Endothelial cell of umbilical vein (primary cell): ENCODE results near the gene THSD4. TPM values are rescaled to one million over a fixed set of nuclear protein-coding genes. Genes with fewer than 3 reads are reported as not detected.

Experiments used
- BruUV-seq: library from RNA; stranded (reverse); fragments of 400-500 nt; replicated peaks from 2 replicates; lab custom pipeline; 2021; lab: Mats Ljungman, UMichigan
- CTCF ChIA-PET: fragments of 300-600, 350-600 bp; sonication (Branson Sonifier 250); formaldehyde crosslinking; loops from one replicate; lab custom pipeline; 2021; ENCODE audit warnings: antibody characterized with exemption, inconsistent platforms; lab: Charles Lee
- POLR2A ChIA-PET: fragments of 300-600, 350-600 bp; sonication (Branson Sonifier 250); formaldehyde crosslinking; loops from one replicate; lab custom pipeline; 2021; ENCODE audit warnings: antibody characterized with exemption, inconsistent platforms; lab: Charles Lee
- DNase-seq: peaks from one replicate; pipeline ENCODE4 v3.0.0-alpha.2; 2011; ENCODE audit warnings: low read depth, low spot score
- FAIRE-seq: peaks from 2 replicates; lab custom pipeline; 2011; peaks lifted over from hg19 to GRCh38; lab: Jason Lieb, UNC
- H2AFZ ChIP-seq: 2 replicates; pipeline ENCODE4 v1.6.0; 2012; ENCODE audit warnings: low read depth, low read length, control low read depth, inconsistent platforms
- H3K27ac ChIP-seq: 2 replicates; pipeline ENCODE4 v1.5.1; 2011; ENCODE audit warnings: low read depth, mild to moderate bottlenecking, control low read depth, low read length, moderate library complexity; ENCODE audit not compliant: insufficient read depth
- H3K27me3 ChIP-seq, 2 experiments: 2 replicates each; pipeline versions ENCODE4 v1.6.0 to v1.6.1; 2011; ENCODE audit warnings: low read length in 2 of 2, mixed read lengths in 1 of 2; ENCODE audit not compliant: control insufficient read depth in 2 of 2, insufficient read depth in 2 of 2
- H3K36me3 ChIP-seq, 2 experiments: 2 replicates in 1 of 2; 3 replicates in 1 of 2; pipeline ENCODE4 v1.5.1; 2011; ENCODE audit warnings: low read length in 2 of 2, mild to moderate bottlenecking in 1 of 2, moderate library complexity in 1 of 2; ENCODE audit not compliant: control insufficient read depth in 2 of 2, insufficient read depth in 2 of 2; ENCODE audit errors: extremely low read depth in 1 of 2
- H3K4me1 ChIP-seq: 3 replicates; pipeline ENCODE4 v1.5.1; 2011; ENCODE audit warnings: mild to moderate bottlenecking, low read length; ENCODE audit not compliant: control insufficient read depth, insufficient read depth; ENCODE audit errors: extremely low read depth
- H3K4me2 ChIP-seq: 2 replicates; pipeline ENCODE4 v1.6.1; 2011; ENCODE audit warnings: low read length, control low read depth, mixed read lengths; ENCODE audit not compliant: insufficient read depth
- H3K4me3 ChIP-seq, 3 experiments: fragments of 200-600 bp in 1 of 3; sonication (generic), shearing (Covaris generic) in 1 of 3; replicated peaks in 1 of 3; 2 replicates each; pipeline ENCODE4 v1.5.1; 2011 to 2016; ENCODE audit warnings: control low read depth in 3 of 3, low read length in 3 of 3, mild to moderate bottlenecking in 2 of 3, inconsistent platforms in 1 of 3, low read depth in 1 of 3, moderate library complexity in 1 of 3; ENCODE audit not compliant: insufficient read depth in 1 of 3
- H3K79me2 ChIP-seq: 2 replicates; pipeline ENCODE4 v1.6.0; 2012; ENCODE audit warnings: low read length, inconsistent platforms; ENCODE audit not compliant: control insufficient read depth, insufficient read depth
- H3K9ac ChIP-seq: replicated peaks from 2 replicates; pipeline ENCODE3; 2011; ENCODE audit warnings: low read length, control low read depth; ENCODE audit not compliant: insufficient read depth; ENCODE audit errors: extremely low read depth
- H3K9me1 ChIP-seq: replicated peaks from 3 replicates; pipeline ENCODE4 v1.6.0; 2011; ENCODE audit warnings: mild to moderate bottlenecking, low read length; ENCODE audit not compliant: control insufficient read depth, insufficient read depth; ENCODE audit errors: extremely low read depth
- H3K9me3 ChIP-seq: replicated peaks from 2 replicates; pipeline ENCODE4 v1.5.1; 2012; ENCODE audit warnings: low read length, inconsistent platforms; ENCODE audit not compliant: control insufficient read depth, insufficient read depth
- H4K20me1 ChIP-seq: replicated peaks from 2 replicates; pipeline ENCODE3; 2011; ENCODE audit warnings: mild to moderate bottlenecking, low read length; ENCODE audit not compliant: control insufficient read depth, insufficient read depth; ENCODE audit errors: extremely low read depth
- CTCF ChIP-seq, 2 donors: IDR thresholded peaks; 1 replicate in 1 of 2; 2 replicates in 1 of 2; pipeline ENCODE4 v1.5.1; 2011; ENCODE audit warnings: low read length in 2 of 2, mild to moderate bottlenecking in 2 of 2, moderate library complexity in 2 of 2, control low read depth in 1 of 2, inconsistent platforms in 1 of 2, low read depth in 1 of 2; ENCODE audit not compliant: insufficient read depth in 1 of 2; ENCODE audit errors: extremely low read depth in 1 of 2
- EZH2 ChIP-seq: IDR thresholded peaks from 2 replicates; pipeline ENCODE4 v1.6.1; 2012; ENCODE audit warnings: borderline replicate concordance, low read depth, mild to moderate bottlenecking, moderate library complexity, low read length, inconsistent platforms; ENCODE audit not compliant: severe bottlenecking
- FOS ChIP-seq: IDR thresholded peaks from 2 replicates; pipeline ENCODE4 v1.6.1; 2011; ENCODE audit warnings: mild to moderate bottlenecking, low read length, moderate library complexity, borderline replicate concordance; ENCODE audit not compliant: insufficient read depth
- GATA2 ChIP-seq: IDR thresholded peaks from 2 replicates; pipeline ENCODE4 v1.7.0; 2011; ENCODE audit warnings: low read depth, mild to moderate bottlenecking, moderate library complexity, mixed read lengths, low read length; ENCODE audit not compliant: insufficient read length, insufficient read depth
- JUN ChIP-seq: IDR thresholded peaks from 2 replicates; pipeline ENCODE4 v1.6.1; 2011; ENCODE audit warnings: borderline replicate concordance, low read depth; ENCODE audit not compliant: insufficient read length, insufficient read depth
- MAX ChIP-seq: IDR thresholded peaks from 2 replicates; pipeline ENCODE4 v1.6.1; 2011; ENCODE audit not compliant: insufficient read depth, insufficient read length
- MYC ChIP-seq: IDR thresholded peaks from one replicate; pipeline ENCODE4 v1.6.1; 2011; ENCODE audit warnings: mild to moderate bottlenecking, low read depth, low read length
- POLR2A ChIP-seq: IDR thresholded peaks from 2 replicates; pipeline ENCODE4 v1.6.1; 2012; ENCODE audit warnings: low read depth, mild to moderate bottlenecking, control low read depth, low read length
- POLR2AphosphoS5 ChIP-seq: IDR thresholded peaks from 2 replicates; pipeline ENCODE4 v1.6.1; 2012; ENCODE audit warnings: low read depth, mild to moderate bottlenecking, control low read depth, low read length, moderate library complexity; ENCODE audit not compliant: insufficient read depth
- dilution Hi-C: fragments of 300-500 bp; cut with MboI; formaldehyde crosslinking; loops from one replicate; pipeline ENCODE4 v1.15.0; 2019; ENCODE audit warnings: low sequenced_read_pairs; ENCODE audit not compliant: extremely low pct_ligation_motif_present
- intact Hi-C: fragments of 100-400 bp; cut with micrococcal nuclease; formaldehyde crosslinking; loops from one replicate; pipeline ENCODE4 v1.10.0; 2022
- polyA plus RNA-seq, 4 experiments: library from polyadenylated mRNA; depleted of rRNA in 3 of 4; stranded (reverse) in 3 of 4; unstranded in 1 of 4; fragments of >200 nt; gene quantifications; 2 replicates each; pipeline versions ENCODE4 v1.2.1 to v1.2.3, GENCODE V29; 2011 to 2012; ENCODE audit warnings: missing spikeins in 1 of 4
- total RNA-seq: library from RNA; stranded (reverse); gene quantifications from 2 replicates; pipeline ENCODE4 v1.2.3, GENCODE V29; 2021

Gene THSD4
- total and polyA plus RNA-seq, 2 donors (not counting 3 experiments of a cell fraction or from before 2014, with no cell fraction given): 9.9 to 25.4 TPM

GRCh38 chr15:71789616-71790015 is 674.3 kb downstream of the THSD4 start:
- H3K4me1 ChIP-seq: peaks cover 47% of the 10 kb centered on the region
- H3K27ac ChIP-seq: peak overlapping the region; percentile 76
- FAIRE-seq (no peak), DNase-seq (no peak)
- H3K4me2 ChIP-seq: no peak overlapping the region
- H3K4me3 ChIP-seq: no peak overlapping the region
- no peak overlapping the region for H2AFZ ChIP-seq
- no peaks in the 10 kb centered on the region for H3K9me1 ChIP-seq
- no peak overlapping the region for H3K9ac ChIP-seq
- no TSS peak for BruUV-seq
- dilution Hi-C loops (no loop called here), intact Hi-C loops (loop anchor here (2.0 kb wide), 1 partner anchor 29 kb away; no protein-coding TSS in a partner anchor)
- no peaks in the 10 kb centered on the region for H3K36me3 ChIP-seq
- ChIA-PET CTCF (interaction anchor here (1.1 to 4.1 kb wide), 8 partner anchors 9 to 345 kb away, joined by 3 to 50 read pairs (median 10); no protein-coding TSS in a partner anchor), POLR2A (interaction anchor here (1.5 kb wide), 1 partner anchor 37 kb away, joined by 5 read pairs; no protein-coding TSS in a partner anchor)
- H4K20me1 ChIP-seq: no peaks in the 10 kb centered on the region
- TF ChIP-seq POLR2AphosphoS5: no peak
- TF ChIP-seq EZH2: no peak
- TF ChIP-seq FOS: no peak
- TF ChIP-seq MAX: peak; percentile 41
- no peak for TF ChIP-seq MYC
- H3K27me3 ChIP-seq: no peaks in the 10 kb centered on the region
- no peaks in the 10 kb centered on the region for H3K9me3 ChIP-seq
- no peaks in the 10 kb centered on the region for H3K79me2 ChIP-seq

GRCh38 chr15:71790081-71790480 is 674.8 kb downstream of the THSD4 start:
- H3K36me3 ChIP-seq: no peaks in the 10 kb centered on the region
- ChIA-PET POLR2A (interaction anchor here (1.0 to 1.5 kb wide), 2 partner anchors 10 to 37 kb away, joined by 3 to 5 read pairs; no protein-coding TSS in a partner anchor), CTCF (interaction anchor here (1.7 to 4.1 kb wide), 4 partner anchors 9 to 45 kb away, joined by 7 to 50 read pairs (median 19); no protein-coding TSS in a partner anchor)
- FAIRE-seq: no peak
- H3K9me1 ChIP-seq: no peaks in the 10 kb centered on the region
- no TSS peak for BruUV-seq
- dilution Hi-C loops: no loop called here
- no peak overlapping the region for H3K9ac ChIP-seq
- intact Hi-C loops: loop anchor here (2.0 kb wide), 1 partner anchor 29 kb away; no protein-coding TSS in a partner anchor
- no peak overlapping the region for H3K4me2 ChIP-seq
- no peaks in the 10 kb centered on the region for H4K20me1 ChIP-seq
- peaks cover 47% of the 10 kb centered on the region for H3K4me1 ChIP-seq
- H3K9me3 ChIP-seq: no peaks in the 10 kb centered on the region
- peak overlapping the region; percentile 76 for H3K27ac ChIP-seq
- no peak overlapping the region for H3K4me3 ChIP-seq
- DNase-seq: peak; percentile 27
- TF ChIP-seq FOS: peak; percentile 46
- no peak for TF ChIP-seq POLR2A
- peak; percentile 50 for TF ChIP-seq POLR2AphosphoS5
- TF ChIP-seq JUN: no peak
- no peak for TF ChIP-seq MYC
- no peak for TF ChIP-seq CTCF (IDR thresholded peaks at IDR 0.05; ENCODE audit: extremely low read depth in 1 of 2, insufficient read depth in 1 of 2, low read depth in 1 of 2, low read length in 2 of 2)
- TF ChIP-seq EZH2: no peak
- TF ChIP-seq GATA2: peak; percentile 56
- TF ChIP-seq MAX: no peak
- no peaks in the 10 kb centered on the region for H3K27me3 ChIP-seq
- peak overlapping the region; percentile 15 for H2AFZ ChIP-seq
- H3K79me2 ChIP-seq: no peaks in the 10 kb centered on the region
